HG03432 (cell line): ENCODE measurements around the gene NCKAP5.

Source experiments
- ATAC-seq: cut with Tn5 transposase; IDR thresholded peaks from one replicate; pipeline ENCODE4 v1.9.1; 2021; ENCODE audit warnings: mild to moderate bottlenecking, moderate library complexity; ENCODE audit not compliant: unreplicated experiment

The NCKAP5 gene

DNA sequence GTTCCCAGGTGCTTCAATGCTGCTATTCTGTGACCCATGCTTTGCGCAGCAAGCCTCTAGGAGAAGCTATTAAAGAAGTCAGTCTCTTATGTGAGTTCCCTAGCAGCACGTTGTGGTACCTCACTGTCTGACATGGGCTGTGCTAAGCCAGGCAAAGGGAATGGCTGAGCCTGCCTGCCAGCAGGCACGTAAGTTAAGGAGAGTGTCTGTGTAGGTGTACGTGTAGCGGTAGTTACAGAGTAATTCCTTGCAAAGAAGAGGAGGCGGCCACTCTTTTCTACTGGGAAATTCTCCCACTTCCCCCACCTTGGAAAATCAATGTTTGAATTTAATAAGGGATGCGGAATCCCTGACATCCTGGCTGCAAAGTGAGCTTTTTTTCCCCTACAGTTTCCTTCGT, 774.7 kb downstream of the NCKAP5 start:
- ATAC-seq, result no peak

DNA sequence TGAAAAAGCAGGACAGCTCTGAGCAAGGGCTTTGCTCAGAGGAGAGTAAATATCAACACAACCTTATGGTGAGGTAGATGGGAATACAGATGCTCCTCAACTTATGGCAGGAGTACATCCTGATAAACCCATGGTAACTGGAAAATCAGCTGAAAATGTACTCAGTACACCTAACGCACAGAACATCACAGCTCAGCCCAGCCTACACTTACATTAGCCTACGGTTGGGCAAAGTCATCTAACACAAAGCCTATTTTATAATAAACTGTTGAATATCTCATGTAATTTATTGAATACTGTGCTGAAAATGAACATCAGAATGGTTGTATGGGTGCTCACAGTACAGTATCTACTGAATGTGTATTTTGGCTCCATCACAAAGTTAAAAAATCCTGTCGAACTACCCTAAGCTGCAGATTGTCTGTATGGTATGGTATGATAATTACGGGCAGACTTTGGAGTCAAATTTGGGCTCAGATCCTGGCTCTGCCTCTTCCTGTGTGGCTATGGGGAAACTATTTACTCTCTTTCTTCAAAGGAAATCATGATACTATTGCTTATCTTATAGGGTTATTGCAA, 778.0 kb downstream of the NCKAP5 start:
- no peak for ATAC-seq

DNA sequence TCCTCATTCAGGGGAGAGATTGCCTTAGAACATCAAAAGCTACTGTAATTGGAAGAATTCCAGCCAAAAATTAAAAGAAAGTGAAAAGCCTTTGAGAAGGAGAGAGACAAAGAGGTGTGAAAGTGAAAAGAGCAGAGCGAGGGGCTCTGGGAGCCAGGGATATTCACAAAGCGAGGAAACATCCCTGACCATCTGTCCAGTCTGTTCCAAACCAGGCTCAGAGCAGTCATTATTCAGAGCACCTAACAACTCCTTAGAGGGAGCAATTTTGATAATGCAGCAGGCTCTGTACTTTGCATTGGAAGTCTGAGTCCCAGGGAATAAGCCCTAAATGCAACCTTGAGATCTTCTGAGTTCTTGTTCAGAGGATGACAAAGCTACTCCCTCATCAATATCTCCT, 779.2 kb downstream of the NCKAP5 start:
- no peak for ATAC-seq

DNA sequence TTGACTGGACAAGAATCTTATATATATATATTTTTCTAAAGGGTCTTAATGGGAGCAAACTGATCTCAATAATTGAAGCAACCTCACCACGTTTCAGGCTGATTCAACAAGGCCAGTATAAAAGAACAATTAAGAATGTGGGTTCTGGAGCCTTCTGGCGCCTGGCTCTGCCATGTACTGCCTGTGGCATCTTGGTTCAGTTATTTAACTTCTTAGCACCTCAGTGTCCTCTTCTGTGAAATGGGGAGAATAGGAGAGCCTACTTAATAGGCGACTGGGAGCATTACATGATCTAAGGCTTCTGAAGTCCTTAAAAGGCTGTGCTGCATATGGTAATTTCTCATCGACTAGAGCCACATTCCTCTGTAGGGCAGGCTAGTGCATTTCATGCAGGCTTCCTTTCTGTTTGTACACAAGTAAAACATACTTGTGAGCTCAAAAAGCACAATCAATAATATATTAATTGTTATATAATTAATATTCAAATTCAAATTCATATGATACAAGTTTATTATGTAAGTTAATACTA, 779.9 kb downstream of the NCKAP5 start:
- ATAC-seq, result no peak

DNA sequence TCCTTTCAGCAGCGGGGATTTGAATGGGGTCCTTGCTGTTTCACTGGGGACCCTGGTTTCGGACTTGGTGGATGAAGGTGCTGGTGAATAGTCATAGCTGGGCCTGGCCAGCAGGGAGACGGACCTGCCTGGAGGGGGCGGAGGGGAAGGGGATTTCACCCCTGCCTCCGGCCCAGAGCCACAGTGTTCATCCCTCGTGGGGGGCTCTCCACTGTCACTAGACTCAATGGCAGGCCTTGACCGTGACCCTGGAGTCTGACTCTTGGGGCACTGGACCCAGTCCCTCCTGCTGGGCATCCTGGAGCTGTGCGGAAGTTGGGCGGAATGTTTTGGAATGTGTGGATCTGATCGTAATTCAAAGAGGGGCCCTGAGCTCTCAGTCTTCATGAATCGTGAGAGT, 784.4 kb downstream of the NCKAP5 start:
- no peak for ATAC-seq

DNA sequence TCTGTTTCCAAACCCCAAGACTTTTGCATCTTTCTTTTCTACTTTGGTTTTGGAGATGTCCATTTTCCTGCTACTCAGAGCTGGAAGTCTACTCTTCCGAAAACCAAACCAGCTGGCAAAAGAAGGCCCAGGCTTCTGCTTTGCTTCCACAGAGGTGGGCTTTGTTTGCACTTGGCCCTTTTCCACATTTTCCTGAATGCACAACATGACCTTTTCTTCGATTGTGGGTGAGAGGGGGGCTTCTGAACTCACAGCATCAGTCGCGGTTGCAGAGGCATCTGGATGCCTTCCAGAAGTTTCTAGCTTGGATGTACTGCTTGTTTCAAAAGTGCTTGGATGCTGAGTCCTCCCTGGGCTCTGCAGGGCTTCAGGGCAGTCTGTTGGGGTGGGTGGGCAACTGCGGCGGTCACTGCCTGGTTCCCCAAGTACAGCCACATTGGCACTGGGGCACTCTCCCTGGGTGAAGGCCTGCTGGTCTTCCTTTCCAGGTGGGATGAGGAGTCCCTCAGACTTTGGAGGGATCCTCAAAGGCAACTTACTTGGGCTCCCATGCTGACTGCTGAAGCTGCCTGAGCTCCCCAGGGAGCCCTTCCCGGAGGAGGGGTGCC, 786.0 kb downstream of the NCKAP5 start:
- ATAC-seq, result no peak

DNA sequence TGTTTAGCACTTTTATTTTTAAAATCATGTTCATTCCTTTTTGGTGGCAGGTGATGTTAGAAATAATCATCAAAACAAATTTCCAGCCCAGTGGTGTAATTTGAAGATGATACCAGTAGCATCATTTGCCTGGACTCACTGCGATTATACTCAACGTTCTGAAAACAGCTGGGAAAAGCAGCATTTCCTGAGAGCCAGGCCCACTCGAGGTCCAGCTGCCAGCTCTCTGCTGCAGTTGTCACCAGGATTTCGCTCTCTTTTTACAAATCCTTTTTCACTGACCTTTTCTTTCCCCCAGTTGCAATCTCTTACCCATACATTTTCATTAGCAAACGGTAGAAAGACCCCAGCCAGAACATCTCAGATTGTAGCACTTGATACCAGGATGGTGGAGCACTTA, 787.6 kb downstream of the NCKAP5 start:
- ATAC-seq, result no peak

DNA sequence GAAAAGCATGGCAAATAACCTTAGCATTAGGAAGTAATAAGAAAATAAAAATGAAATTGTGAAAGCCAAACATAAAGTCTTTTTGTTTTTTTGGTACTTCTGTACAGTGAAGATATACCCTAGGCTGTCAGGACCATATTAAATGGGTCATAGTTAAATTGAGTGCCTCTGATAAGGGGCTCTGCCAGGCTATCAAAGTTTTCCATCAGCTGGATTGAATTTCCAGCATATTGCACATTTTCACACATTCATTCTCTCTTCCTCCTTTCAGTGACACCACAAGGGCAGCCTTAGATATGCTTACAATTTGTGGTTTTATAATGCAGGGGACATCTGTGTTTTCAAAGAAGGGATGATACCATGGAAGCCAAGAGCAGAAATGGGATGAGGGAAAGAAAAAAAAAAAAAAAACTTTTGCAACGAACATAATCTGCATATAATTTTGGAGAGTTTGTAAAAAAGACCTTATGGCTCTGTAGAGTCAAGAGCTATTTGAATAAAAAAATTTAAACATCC, 789.0 kb downstream of the NCKAP5 start:
- no peak for ATAC-seq

DNA sequence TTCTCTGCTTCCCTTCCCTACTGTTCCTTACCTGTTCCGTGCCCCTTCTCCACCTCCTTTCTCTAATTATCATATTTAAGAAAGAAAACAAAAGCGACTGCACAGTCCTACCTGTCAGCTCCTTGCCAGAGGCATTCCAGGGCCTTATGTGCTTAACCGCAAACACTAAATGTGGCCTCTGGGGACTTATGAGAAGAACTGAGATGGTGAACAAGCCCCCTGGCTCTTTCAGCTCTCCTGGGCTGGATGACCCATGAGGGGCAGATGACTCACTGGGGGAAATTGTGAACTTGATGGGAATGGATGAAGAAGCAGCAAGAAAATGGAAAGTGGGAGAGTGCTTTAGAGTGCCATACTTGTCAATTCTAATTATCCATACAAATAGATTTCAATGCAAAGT, 792.0 kb downstream of the NCKAP5 start:
- ATAC-seq, result no peak

DNA sequence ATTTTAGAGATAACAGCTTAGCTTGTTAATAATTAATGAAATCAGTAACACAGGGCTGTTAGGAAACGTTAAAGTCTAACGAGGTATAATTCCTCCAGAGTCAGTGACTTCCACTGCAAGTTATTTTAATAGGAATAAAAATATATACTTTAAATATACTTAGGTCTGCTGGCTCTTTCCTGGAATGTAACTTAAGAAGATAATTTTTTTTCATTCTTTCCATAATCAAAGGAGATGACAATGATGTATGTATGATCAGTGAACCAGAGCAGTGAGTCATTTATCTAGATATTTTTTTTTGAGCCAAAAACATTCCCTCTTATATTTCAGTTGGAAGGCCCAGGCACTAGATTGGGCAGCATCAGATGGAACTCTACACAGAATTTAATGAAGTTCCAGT, 794.1 kb downstream of the NCKAP5 start:
- no peak for ATAC-seq

DNA sequence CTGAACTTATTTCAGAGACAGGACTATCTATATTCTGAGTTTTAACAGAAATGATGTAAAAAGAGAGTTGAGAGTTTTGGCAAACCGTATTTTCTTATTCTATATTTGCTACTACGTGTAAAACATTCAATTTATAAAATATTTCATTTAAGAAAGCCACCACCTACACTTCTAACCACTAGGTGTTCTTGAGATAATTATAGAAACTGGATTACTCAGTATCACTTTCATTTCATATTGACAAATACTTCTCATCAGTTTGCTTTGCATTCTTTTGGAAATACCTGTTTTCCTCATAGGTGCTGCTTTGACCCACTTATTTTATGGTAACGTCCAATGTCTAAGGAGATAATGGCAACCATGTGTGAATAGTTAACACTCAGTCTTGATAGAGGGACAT, 794.9 kb downstream of the NCKAP5 start:
- ATAC-seq, result no peak

DNA sequence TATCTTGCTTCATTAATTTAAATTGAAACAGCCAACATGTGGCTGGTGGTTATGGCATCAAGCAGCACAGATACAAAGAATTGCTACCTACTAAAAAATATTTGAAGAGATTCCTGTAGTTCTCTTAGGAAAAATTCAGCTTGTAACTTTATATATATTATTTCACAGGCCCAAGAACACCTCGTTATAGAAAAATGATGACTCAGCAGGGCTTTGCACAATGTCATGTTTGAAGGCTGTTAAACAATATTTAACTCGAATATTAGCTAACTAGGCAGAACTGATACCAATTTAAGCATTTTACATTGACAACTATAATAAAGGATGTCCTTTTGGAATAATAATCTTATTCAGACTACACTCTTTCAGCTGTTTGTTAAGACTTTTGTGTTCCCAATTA, 795.9 kb downstream of the NCKAP5 start:
- ATAC-seq, result no peak

DNA sequence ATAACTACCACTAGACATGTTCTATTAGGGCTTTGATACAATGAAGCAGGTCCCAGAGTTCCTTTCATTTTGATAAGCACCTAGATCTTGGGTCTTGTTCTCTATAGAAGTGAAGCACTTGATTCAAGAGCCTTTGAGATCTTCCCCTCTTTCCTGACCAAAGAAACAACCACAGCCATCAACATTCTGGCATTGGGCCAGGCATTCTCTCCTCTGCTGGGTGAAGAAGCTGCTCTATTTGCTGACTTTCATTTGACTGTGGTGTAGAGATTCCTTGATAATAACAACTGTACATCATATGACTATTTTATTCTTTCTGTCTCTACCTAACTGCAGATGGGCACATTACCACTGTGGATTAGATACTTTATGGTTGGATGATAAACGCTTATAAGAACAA, 801.7 kb downstream of the NCKAP5 start:
- no peak for ATAC-seq

DNA sequence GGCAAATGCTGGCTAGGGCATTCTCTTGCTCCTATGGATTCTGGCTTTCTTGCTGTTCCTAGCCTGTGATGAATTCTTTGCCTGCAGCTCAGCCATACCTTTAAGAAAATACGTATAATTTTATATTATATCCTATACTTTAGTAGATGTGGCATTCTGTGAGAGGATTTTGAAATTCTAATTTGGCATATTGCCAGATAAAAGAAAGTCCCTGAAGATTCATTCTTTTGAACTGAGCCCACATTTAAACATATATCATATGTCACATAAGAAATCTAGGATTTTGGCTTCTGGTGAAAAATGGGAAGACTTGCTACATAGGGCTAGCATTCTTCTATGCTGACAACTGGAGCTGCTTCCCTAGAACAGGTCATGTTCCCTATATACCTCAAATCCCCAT, 806.8 kb downstream of the NCKAP5 start:
- no peak for ATAC-seq

DNA sequence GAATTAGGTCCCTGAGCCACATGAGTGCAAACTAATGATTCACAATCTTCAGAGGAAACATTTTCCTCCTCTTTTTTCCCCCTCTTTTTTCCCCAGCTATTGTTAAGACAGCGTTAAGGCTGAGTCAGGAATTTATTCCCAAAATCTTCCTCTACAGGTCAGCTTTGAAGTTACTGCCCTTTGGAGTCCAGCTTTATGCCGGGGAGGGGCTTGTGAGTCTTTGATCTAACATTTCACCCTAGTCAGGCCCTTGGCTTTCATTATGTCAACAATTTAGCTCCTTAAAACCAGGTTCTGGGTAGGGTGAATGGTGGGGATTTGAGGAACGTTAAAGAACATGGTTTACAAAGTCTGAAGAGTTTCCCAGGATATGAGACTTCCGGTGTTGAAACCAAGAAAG, 807.3 kb downstream of the NCKAP5 start:
- no peak for ATAC-seq

DNA sequence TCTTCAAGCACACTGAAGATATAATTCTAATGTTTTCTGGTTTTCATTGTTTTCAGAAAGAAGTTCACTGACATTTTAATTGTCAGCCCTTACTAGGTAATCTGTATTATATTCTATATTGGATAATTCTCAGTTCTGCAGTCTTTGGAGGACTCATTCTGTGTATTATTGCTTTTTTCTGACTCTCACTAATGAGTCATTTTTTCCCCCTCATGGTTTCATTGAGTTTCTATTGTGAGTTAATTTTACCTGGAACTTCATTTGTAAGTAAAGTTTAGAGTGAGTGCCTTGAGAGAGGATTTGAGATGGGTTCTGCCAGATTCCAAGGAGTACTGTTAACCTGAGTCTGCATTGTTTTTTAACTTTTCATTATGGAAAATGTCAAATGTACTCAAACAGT, 807.9 kb downstream of the NCKAP5 start:
- ATAC-seq, result peak; percentile 60

DNA sequence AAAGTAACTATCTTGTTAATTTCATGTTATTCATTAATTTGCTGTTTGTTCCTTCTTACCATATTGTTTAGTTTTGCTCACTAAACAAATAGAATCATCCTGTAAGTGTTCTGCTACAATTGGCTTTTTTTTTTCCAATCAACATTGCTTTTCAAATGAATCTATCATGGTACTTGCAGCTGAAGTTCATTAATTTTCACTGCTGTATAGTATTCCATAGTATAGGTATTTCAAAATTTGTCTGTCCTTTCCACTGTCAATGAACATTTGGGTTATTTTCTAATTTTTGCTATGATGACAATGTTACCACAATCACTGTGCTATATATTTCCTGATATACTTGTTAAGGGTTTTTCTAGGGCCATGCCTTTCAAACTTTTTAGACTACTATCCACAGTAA, 809.3 kb downstream of the NCKAP5 start:
- no peak for ATAC-seq

DNA sequence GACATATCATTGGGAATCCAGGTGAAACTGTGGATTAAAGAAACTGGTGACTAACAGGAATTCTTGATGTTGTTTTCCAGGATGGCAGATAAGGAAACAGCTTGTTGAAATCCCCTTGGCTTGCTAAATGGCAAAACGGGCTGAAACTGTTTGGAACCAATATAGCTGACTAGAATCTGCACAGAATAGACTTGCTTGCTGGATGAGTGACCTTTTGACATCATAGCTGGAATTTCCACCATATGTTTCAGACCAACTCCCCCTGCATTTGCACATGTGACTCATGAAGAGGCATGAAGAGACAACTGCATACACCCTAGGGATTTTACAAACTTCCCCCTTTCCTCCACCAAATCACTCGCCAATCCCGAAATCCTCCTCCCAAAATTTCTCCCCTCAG, 810.6 kb downstream of the NCKAP5 start:
- no peak for ATAC-seq

DNA sequence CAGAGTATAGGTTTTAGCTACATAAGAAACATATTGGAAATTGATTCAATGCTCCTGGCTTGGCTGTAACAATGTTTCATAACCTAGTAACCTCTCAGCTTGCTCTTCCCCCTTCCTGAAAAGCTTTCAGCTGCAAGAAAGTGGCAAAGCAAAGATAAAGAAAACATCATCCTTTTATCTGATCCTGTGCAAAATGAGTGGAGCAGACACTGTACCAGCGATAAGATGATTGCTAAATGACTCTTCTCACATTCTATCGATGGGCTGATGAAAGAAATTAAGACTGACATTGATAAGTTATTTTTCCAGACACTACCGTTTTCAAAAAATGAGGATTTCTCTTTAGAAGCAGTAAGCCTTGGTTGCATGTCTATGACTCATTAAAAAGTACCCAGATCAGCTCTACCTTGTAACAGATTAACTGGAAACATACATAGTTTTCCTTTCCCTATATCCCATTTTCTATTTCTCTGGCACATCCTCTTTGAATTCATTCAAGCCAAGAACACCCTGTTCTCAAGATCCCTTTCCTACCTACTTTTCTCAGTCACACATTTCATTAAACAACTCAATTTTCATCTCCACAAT, 811.2 kb downstream of the NCKAP5 start:
- no peak for ATAC-seq

DNA sequence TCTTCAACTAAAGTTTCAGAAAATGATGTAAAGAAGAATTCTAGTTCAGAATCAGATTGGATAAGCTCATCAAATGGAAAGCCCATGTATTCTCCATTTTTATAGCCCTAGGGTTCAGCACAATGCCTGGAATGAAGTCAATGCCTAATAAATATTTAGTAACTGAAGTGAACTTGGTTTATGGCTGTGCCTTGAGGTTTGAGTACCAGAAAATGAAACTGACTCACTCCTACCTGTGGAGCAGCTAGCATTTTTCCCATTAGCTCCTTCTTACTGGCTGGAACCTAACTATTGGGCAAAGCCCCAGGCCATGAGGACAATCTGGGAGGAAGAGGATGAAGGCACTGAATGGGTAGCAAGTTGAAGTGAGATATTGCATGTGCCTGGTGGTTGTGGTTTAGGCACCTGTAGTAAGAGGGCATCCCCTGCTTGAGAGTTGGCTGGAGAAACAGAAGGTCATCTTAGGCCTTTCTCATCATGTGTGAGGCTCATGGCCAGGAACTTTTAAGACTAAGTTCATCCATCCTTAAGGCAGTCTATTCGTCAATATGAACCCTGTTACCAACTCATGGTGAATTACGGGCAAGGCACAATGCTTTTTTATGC, 813.3 kb downstream of the NCKAP5 start:
- no peak for ATAC-seq

DNA sequence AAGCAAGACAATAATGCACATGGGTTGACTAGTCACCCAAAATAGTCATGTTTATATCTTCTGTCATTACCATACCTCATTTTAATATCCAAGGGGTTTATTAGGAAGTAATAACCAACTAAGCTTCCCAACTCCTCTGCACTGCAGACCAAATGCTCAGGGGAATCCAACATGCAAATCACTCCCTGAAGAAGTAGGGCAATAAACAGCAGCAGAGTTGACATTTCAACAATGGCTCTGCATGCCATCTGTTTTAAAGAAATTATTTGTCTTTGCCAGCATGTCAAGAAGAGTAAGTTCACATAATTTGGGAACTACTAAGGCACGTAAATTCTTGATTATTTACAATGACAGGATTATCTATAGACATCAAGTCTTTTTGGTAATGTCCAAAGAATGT, 813.9 kb downstream of the NCKAP5 start:
- ATAC-seq, result no peak
